ENCODE measurements around the gene ARID5B.

GRCh38 chr10:61944410-61945147 is 43.1 kb downstream of the ARID5B start:
- no peak for TF ChIP-seq CTCF (IDR thresholded peaks at IDR 0.05; ENCODE audit: borderline replicate concordance, extremely low read depth, low read length, poor library complexity, severe bottlenecking)
- no peak for TF ChIP-seq EZH2 (IDR thresholded peaks at IDR 0.05; ENCODE audit: borderline replicate concordance, low read depth, low read length, severe bottlenecking)
